Activated CD8-positive, alpha-beta memory T cell treated with anti-CD3 and anti-CD28 coated beads, Interleukin-2, amount 50 U/mL, for 1 hour (primary cell): ENCODE data around the gene HMG20B.

ENCODE experiments used
- DNase-seq: peaks from one replicate; pipeline ENCODE4 v3.0.0-alpha.2; 2020; ENCODE audit errors: extremely low read depth

HMG20B gene

DNA sequence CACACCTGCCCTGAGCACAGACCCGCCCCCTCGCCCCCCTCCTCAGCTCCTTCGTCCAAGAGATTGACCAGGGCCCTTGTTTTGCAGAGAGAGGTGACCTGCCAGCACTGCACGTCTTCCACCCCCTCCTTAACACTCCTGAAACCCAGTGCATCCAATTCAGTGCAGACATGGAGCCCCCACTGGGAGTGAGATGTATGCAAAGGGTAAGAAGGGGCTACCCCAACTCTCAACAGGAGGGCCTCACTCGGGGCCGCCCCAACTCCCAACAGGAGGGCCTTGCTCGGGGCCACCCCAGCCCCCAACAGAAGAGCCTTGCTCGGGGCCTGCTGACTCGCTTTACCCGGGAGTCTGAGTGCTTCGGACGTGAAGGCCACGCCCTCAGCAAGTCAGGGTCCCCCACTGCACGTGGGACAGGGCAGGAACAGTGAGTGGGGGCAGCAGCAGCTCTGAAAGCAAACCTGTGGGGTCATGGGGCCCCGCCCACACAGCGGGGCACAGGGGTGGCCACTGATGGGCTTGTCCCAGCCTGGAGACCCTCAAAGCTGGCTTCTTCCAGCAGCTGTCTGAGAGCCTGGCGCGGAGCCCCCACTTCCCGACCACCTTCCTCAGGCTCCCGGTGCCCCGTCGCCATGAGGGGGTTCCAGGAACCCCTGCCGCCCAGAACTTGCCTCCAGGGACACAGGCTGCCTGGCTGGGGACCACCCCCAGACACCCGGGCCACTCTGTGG lies 48.2 kb downstream of the HMG20B start:
- no peak for DNase-seq

GRCh38 chr19:3621689-3622088 lies 48.9 kb downstream of the HMG20B start:
- DNase-seq: no peak

- no peak for DNase-seq
Observed at GRCh38 chr19:3622224-3622623, 49.5 kb downstream of the HMG20B start.

DNA sequence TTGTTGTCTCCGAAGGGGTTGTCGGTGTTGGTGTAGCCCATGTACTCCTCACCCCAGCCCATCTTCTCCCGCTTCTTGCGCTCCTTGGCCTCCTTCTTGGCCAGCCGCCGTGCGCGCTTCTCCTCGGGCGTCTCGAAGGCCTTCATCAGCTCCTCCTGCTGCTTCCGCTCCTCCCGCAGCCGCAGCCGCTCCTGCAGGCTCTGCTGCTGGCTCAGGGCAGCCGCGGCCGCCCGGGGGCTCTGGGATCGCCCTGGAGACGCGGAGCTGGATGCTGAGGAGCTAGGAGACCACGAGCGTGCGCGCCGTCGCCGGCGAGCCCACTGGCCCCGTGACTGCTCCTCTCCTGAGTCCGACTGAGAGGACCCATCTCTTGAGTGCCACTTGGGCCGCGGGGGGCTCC lies 51.0 kb downstream of the HMG20B start:
- DNase-seq: no peak

GRCh38 chr19:3625996-3626472 lies 53.3 kb downstream of the HMG20B start:
- no peak for DNase-seq

DNA sequence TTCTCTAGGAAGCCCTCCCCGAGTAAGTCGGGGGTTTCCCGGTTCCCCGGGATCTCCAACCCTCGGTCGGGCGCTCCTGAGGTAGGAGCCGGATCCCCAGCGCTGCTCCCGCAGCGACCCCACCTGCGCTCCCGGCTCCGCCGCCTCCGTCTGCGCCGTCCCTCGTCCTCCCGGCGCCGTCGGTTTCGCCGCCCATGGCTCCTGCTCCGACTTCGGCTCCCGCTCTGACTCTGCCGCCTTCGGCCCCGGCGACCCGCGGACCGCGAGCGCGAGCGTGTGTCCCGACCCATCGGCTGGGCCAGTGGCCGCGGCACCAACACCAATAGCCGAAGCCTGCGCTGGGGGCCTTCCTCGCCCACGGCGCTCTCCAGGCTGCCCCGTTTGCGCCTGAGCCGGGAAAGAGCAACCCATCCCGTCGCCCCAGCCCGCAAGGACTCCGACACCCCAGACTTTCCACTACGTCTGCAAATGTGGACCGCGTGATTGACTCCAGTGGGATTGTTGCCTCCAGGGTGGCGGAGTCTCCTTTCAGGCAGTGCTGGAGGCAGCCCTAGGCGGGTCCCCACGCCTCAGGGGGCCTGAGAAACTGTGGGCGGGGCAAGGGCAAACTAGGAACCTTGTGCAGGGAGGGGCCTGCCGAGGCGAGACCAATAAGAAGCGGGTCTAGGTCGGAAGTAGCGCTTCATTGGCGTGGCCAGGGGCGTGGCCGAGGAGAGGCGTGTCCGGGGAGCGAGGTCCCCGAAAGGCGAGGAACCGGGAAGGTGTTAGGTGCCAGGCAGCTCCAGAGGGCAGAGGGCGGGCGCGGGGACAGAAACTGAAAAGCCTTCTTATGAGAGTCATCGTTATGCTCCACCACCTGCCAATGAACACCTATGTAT lies 54.0 kb downstream of the HMG20B start, which contains the start of gene CACTIN:
Gene CACTIN (minus strand): TSS at position 318 of the 878 bp plus-strand sequence. CDS start 28 bp downstream, at position 290.
- peak; percentile 96 for DNase-seq

GRCh38 chr19:3627351-3627723 lies 54.6 kb downstream of the HMG20B start:
- no peak for DNase-seq
